Astrocyte (in vitro differentiated cells and primary cell): ENCODE measurements around the gene BECN2. TPM values are rescaled to one million over a fixed set of nuclear protein-coding genes. Genes with fewer than 3 reads are reported as not detected.

Experiments used
- DNase-seq: peaks from one replicate; pipeline ENCODE4 v3.0.0-alpha.2; 2010; ENCODE audit warnings: low read depth
- FAIRE-seq: peaks from 2 replicates; lab custom pipeline; 2011; peaks lifted over from hg19 to GRCh38; lab: Jason Lieb, UNC
- H2AFZ ChIP-seq: 2 replicates; pipeline ENCODE4 v1.6.0; 2012; ENCODE audit warnings: low read depth, low read length, inconsistent platforms
- H3K27ac ChIP-seq: 2 replicates; pipeline ENCODE4 v1.5.1; 2011; ENCODE audit warnings: low read depth, low read length, inconsistent platforms
- H3K27me3 ChIP-seq: 2 replicates; pipeline ENCODE4 v1.6.0; 2011; ENCODE audit warnings: low read length, inconsistent platforms; ENCODE audit not compliant: insufficient read depth
- H3K36me3 ChIP-seq: 2 replicates; pipeline ENCODE4 v1.5.1; 2011; ENCODE audit warnings: low read length, inconsistent platforms; ENCODE audit not compliant: insufficient read depth
- H3K4me1 ChIP-seq: 2 replicates; pipeline ENCODE4 v1.5.1; 2011; ENCODE audit warnings: low read length, inconsistent platforms; ENCODE audit not compliant: insufficient read depth
- H3K4me2 ChIP-seq: 2 replicates; pipeline ENCODE4 v1.6.0; 2012; ENCODE audit warnings: low read length, inconsistent platforms
- H3K4me3 ChIP-seq: 2 replicates; pipeline ENCODE4 v1.5.1; 2011; ENCODE audit warnings: low read depth, mild to moderate bottlenecking, low read length, inconsistent platforms; ENCODE audit not compliant: insufficient read depth
- H3K79me2 ChIP-seq: 2 replicates; pipeline ENCODE4 v1.6.0; 2012; ENCODE audit warnings: mild to moderate bottlenecking, low read length, inconsistent platforms; ENCODE audit not compliant: insufficient read depth
- H3K9ac ChIP-seq: 2 replicates; pipeline ENCODE4 v1.6.0; 2012; ENCODE audit warnings: mild to moderate bottlenecking, low read length, inconsistent platforms
- H3K9me3 ChIP-seq: 2 replicates; pipeline ENCODE4 v1.5.1; 2012; ENCODE audit warnings: low read depth, mild to moderate bottlenecking, low read length, inconsistent platforms; ENCODE audit not compliant: insufficient read depth
- H4K20me1 ChIP-seq: 2 replicates; pipeline ENCODE4 v1.6.0; 2012; ENCODE audit warnings: low read length, inconsistent platforms; ENCODE audit not compliant: insufficient read depth
- H3K27ac Mint-ChIP-seq: one replicate; pipeline ENCODE4 v1.8.0; 2021; ENCODE audit warnings: mild to moderate bottlenecking, mixed read lengths; ENCODE audit not compliant: unreplicated experiment
- H3K27me3 Mint-ChIP-seq: one replicate; pipeline ENCODE4 v1.8.0; 2021; ENCODE audit warnings: low read depth, mixed read lengths; ENCODE audit not compliant: unreplicated experiment
- H3K36me3 Mint-ChIP-seq: one replicate; pipeline ENCODE4 v1.8.0; 2021; ENCODE audit warnings: low read depth, mixed read lengths; ENCODE audit not compliant: unreplicated experiment
- H3K4me1 Mint-ChIP-seq: one replicate; pipeline ENCODE4 v1.8.0; 2021; ENCODE audit warnings: low read depth, mixed read lengths; ENCODE audit not compliant: unreplicated experiment
- H3K4me3 Mint-ChIP-seq: one replicate; pipeline ENCODE4 v1.8.0; 2021; ENCODE audit warnings: mild to moderate bottlenecking, moderate library complexity, mixed read lengths; ENCODE audit not compliant: unreplicated experiment
- H3K9me3 Mint-ChIP-seq: one replicate; pipeline ENCODE4 v1.8.0; 2021; ENCODE audit warnings: mild to moderate bottlenecking, mixed read lengths; ENCODE audit not compliant: unreplicated experiment
- CTCF ChIP-seq: IDR thresholded peaks from 2 replicates; pipeline ENCODE4 v1.5.1; 2011; ENCODE audit warnings: low read depth, mild to moderate bottlenecking, inconsistent platforms, low read length, moderate library complexity; ENCODE audit not compliant: insufficient read depth
- EZH2 ChIP-seq: IDR thresholded peaks from 2 replicates; pipeline ENCODE4 v1.6.1; 2012; ENCODE audit warnings: mild to moderate bottlenecking, low read length, inconsistent platforms; ENCODE audit not compliant: insufficient read depth
- total RNA-seq: library from RNA; stranded (reverse); gene quantifications from 2 replicates; pipeline ENCODE4 v1.2.1, GENCODE V29; 2021

BECN2 gene
- total RNA-seq, 1 donor from 2014 or later = not detected

DNA sequence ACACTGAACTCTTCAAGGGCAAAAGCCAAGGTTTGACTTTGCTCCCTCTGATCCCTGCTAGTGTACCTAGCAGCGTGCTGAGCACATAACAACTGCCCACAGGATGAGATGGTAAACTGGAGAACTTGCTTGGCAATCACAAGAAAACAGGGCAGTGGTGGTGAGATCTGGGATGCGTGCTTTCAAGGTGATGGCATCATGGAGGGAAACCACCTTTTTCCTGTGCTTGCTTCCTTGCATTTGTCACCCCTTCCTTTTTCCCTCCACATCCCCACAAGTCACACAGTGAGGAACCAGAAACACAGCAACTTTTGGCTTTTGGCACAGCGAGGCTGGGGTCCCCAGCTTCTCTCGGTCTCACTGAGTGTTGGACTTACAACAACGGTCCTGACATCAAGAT, 31.4 kb upstream of the BECN2 start:
- no peak overlapping the region for H3K4me2 ChIP-seq
- H3K79me2 ChIP-seq = no peaks in the 10 kb centered on the region
- no peaks in the 10 kb centered on the region for H3K9me3 ChIP-seq
- DNase-seq (no peak), FAIRE-seq (no peak)
- H3K9ac ChIP-seq = no peak overlapping the region
- no peak overlapping the region for H3K27ac ChIP-seq
- Mint-ChIP-seq H3K4me3 (no peak overlapping the region), H3K4me1 (no peaks in the 10 kb centered on the region), H3K27me3 (peaks cover 5% of the 10 kb centered on the region), H3K9me3 (no peaks in the 10 kb centered on the region), H3K27ac (no peak overlapping the region), H3K36me3 (no peaks in the 10 kb centered on the region)
- no peak overlapping the region for H3K4me3 ChIP-seq
- H4K20me1 ChIP-seq = no peaks in the 10 kb centered on the region
- no peak for TF ChIP-seq EZH2
- TF ChIP-seq CTCF = no peak
- no peaks in the 10 kb centered on the region for H3K4me1 ChIP-seq
- no peaks in the 10 kb centered on the region for H3K36me3 ChIP-seq
- no peaks in the 10 kb centered on the region for H3K27me3 ChIP-seq
- H2AFZ ChIP-seq = no peak overlapping the region

- Histone ChIP-seq H3K4me1 (no peaks in the 10 kb centered on the region), H3K36me3 (no peaks in the 10 kb centered on the region), H3K4me2 (no peak overlapping the region), H3K27me3 (no peaks in the 10 kb centered on the region), H3K9ac (no peak overlapping the region), H4K20me1 (no peaks in the 10 kb centered on the region), H3K79me2 (no peaks in the 10 kb centered on the region), H3K9me3 (no peaks in the 10 kb centered on the region), H2AFZ (no peak overlapping the region), H3K4me3 (no peak overlapping the region), H3K27ac (no peak overlapping the region)
- H3K4me3 Mint-ChIP-seq = no peak overlapping the region
- TF ChIP-seq CTCF = no peak
- TF ChIP-seq EZH2 = no peak
- no peaks in the 10 kb centered on the region for H3K4me1 Mint-ChIP-seq
- DNase-seq (no peak), FAIRE-seq (no peak)
- no peak overlapping the region for H3K27ac Mint-ChIP-seq
- peaks cover 5% of the 10 kb centered on the region for H3K27me3 Mint-ChIP-seq
- H3K9me3 Mint-ChIP-seq = no peaks in the 10 kb centered on the region
- no peaks in the 10 kb centered on the region for H3K36me3 Mint-ChIP-seq
Observed at GRCh38 chr1:241927321-241927720, 30.2 kb upstream of the BECN2 start.

GRCh38 chr1:241932845-241933244, 24.7 kb upstream of the BECN2 start:
- Mint-ChIP-seq H3K9me3 (no peaks in the 10 kb centered on the region), H3K27ac (no peak overlapping the region), H3K27me3 (no peaks in the 10 kb centered on the region), H3K36me3 (no peaks in the 10 kb centered on the region), H3K4me3 (no peak overlapping the region), H3K4me1 (peaks cover 8% of the 10 kb centered on the region)
- Histone ChIP-seq H3K27ac (no peak overlapping the region), H3K9ac (no peak overlapping the region), H3K36me3 (no peaks in the 10 kb centered on the region), H4K20me1 (no peaks in the 10 kb centered on the region), H3K4me3 (no peak overlapping the region), H3K9me3 (no peaks in the 10 kb centered on the region), H3K4me1 (peaks cover 7% of the 10 kb centered on the region), H3K79me2 (no peaks in the 10 kb centered on the region), H2AFZ (no peak overlapping the region), H3K27me3 (no peaks in the 10 kb centered on the region), H3K4me2 (no peak overlapping the region)
- TF ChIP-seq CTCF = no peak
- no peak for TF ChIP-seq EZH2
- DNase-seq (no peak), FAIRE-seq (no peak)
